A549 (cell line): Measurements from ENCODE around the gene PAPPA2. TPM values are rescaled to one million over a fixed set of nuclear protein-coding genes. Genes with fewer than 3 reads are reported as not detected.

ENCODE experiments used
- ATAC-seq, 2 experiments: fragments of 200-7000 bp in 1 of 2; fragments of >200 bp in 1 of 2; cut with Nextera tagmentation in 1 of 2; cut with Tn5 transposase in 1 of 2; 3 replicates each; pipeline versions ENCODE4 v1.8.0 to v1.9.1; 2018 to 2020; ENCODE audit warnings: mild to moderate bottlenecking in 1 of 2, moderate library complexity in 1 of 2
- CTCF ChIA-PET: fragments of 300-600 bp; sonication (Branson Sonifier 250); formaldehyde crosslinking; extraction: SDS; loops from one replicate; lab custom pipeline; 2021; ENCODE audit warnings: antibody characterized with exemption, inconsistent platforms; lab: Yijun Ruan, JAX
- POLR2A ChIA-PET: fragments of 350-600 bp; formaldehyde crosslinking; extraction: SDS; loops from one replicate; lab custom pipeline; 2021; ENCODE audit warnings: antibody characterized with exemption, inconsistent platforms; lab: Yijun Ruan, JAX
- DNase-seq, 2 experiments: peaks; one replicate each; pipeline versions ENCODE4 v3.0.0 to v3.0.0-alpha.2; 2011 to 2016; ENCODE audit warnings: low read depth in 1 of 2, low spot score in 1 of 2
- FAIRE-seq: peaks from 2 replicates; lab custom pipeline; 2011; peaks lifted over from hg19 to GRCh38; lab: Jason Lieb, UNC
- H3K27ac ChIP-seq, 2 experiments: fragments of >200 bp; sonication (Bioruptor Twin); formaldehyde crosslinking; 3 replicates each; pipeline ENCODE4 v1.5.1; 2016 to 2017
- H3K4me1 ChIP-seq: fragments of >200 bp; sonication (Bioruptor Twin); formaldehyde crosslinking; 3 replicates; pipeline ENCODE4 v1.6.1; 2016
- H3K4me2 ChIP-seq: fragments of >200 bp; sonication (Bioruptor Twin); formaldehyde crosslinking; 3 replicates; pipeline ENCODE4 v1.6.1; 2016
- H3K4me3 ChIP-seq: fragments of >200 bp; sonication (Bioruptor Twin); formaldehyde crosslinking; 3 replicates; pipeline ENCODE4 v1.5.1; 2016
- H3K9me3 ChIP-seq: fragments of >200 bp; sonication (Bioruptor Twin); formaldehyde crosslinking; 3 replicates; pipeline ENCODE4 v1.6.1; 2016
- ATOH8 ChIP-seq: fragments of 250-450 bp; sonication (Bioruptor Pico); IDR thresholded peaks from 2 replicates; pipeline ENCODE4 v1.5.0; 2020; ENCODE audit warnings: low read depth, mild to moderate bottlenecking, moderate library complexity
- BCL3 ChIP-seq: fragments of >200 bp; sonication (Bioruptor Twin); formaldehyde crosslinking; IDR thresholded peaks from 3 replicates; pipeline ENCODE4 v1.6.1; 2016
- E2F6 ChIP-seq: IDR thresholded peaks from 2 replicates; pipeline ENCODE4 v1.6.1; 2012; ENCODE audit warnings: low read depth, borderline replicate concordance
- FOSL2 ChIP-seq, 2 experiments: fragments of 450-650 bp in 1 of 2; fragments of >200 bp in 1 of 2; sonication (Bioruptor Twin) in 1 of 2; formaldehyde crosslinking; IDR thresholded peaks; 2 replicates each; pipeline versions ENCODE4 v1.5.0 to v1.6.1; 2016 to 2020; ENCODE audit warnings: mild to moderate bottlenecking in 1 of 2, moderate library complexity in 1 of 2
- FOXS1 ChIP-seq: fragments of 250-450 bp; sonication (Bioruptor Pico); IDR thresholded peaks from 2 replicates; pipeline ENCODE4 v1.5.0; 2020; ENCODE audit warnings: mild to moderate bottlenecking, moderate library complexity
- HOXA7 ChIP-seq: fragments of 250-450 bp; sonication (Bioruptor Pico); IDR thresholded peaks from 2 replicates; pipeline ENCODE4 v1.5.0; 2020; ENCODE audit warnings: mild to moderate bottlenecking, moderate library complexity
- HOXB13 ChIP-seq: fragments of 250-450 bp; sonication (Bioruptor Pico); IDR thresholded peaks from 2 replicates; pipeline ENCODE4 v1.5.0; 2020; ENCODE audit warnings: low read depth, mild to moderate bottlenecking, moderate library complexity
- HOXB5 ChIP-seq: fragments of 250-450 bp; sonication (Bioruptor Pico); IDR thresholded peaks from 2 replicates; pipeline ENCODE4 v1.5.0; 2020; ENCODE audit warnings: mild to moderate bottlenecking, moderate library complexity
- JUN ChIP-seq, 2 experiments: fragments of >200 bp; sonication (Bioruptor Twin); formaldehyde crosslinking; IDR thresholded peaks; 2 replicates in 1 of 2; 3 replicates in 1 of 2; pipeline ENCODE4 v1.6.1; 2016 to 2017
- JUNB ChIP-seq: fragments of >200 bp; sonication (Bioruptor Twin); formaldehyde crosslinking; IDR thresholded peaks from 2 replicates; pipeline ENCODE4 v1.6.1; 2016
- KDM5A ChIP-seq: fragments of 200-600 bp; sonication (generic); IDR thresholded peaks from 2 replicates; pipeline ENCODE4 v1.6.1; 2016; ENCODE audit warnings: antibody characterized with exemption, mild to moderate bottlenecking
- MAFK ChIP-seq: fragments of 450-650 bp; IDR thresholded peaks from 2 replicates; pipeline ENCODE4 v1.6.1; 2014; ENCODE audit not compliant: partially characterized antibody
- MAZ ChIP-seq: fragments of 150-350 bp; IDR thresholded peaks from 2 replicates; pipeline ENCODE4 v1.6.1; 2014; ENCODE audit warnings: antibody characterized with exemption, low read depth, low read length, borderline replicate concordance
- NR3C1 ChIP-seq: fragments of >200 bp; sonication (Bioruptor Twin); formaldehyde crosslinking; IDR thresholded peaks from 3 replicates; pipeline ENCODE4 v1.6.1; 2017
- PBX3 ChIP-seq: IDR thresholded peaks from 2 replicates; pipeline ENCODE4 v1.6.1; 2012
- RNF2 ChIP-seq: fragments of 200-600 bp; sonication (generic); IDR thresholded peaks from 2 replicates; pipeline ENCODE4 v1.6.1; 2016; ENCODE audit warnings: low read depth, mild to moderate bottlenecking, antibody characterized with exemption, moderate library complexity, borderline replicate concordance
- SMC3 ChIP-seq: fragments of >200 bp; sonication (Bioruptor Twin); formaldehyde crosslinking; IDR thresholded peaks from 3 replicates; pipeline ENCODE4 v1.6.1; 2018; ENCODE audit warnings: inconsistent platforms
- ZC3H11A ChIP-seq: fragments of 450-650 bp; IDR thresholded peaks from 2 replicates; pipeline ENCODE4 v1.6.1; 2014; ENCODE audit warnings: antibody characterized with exemption, mild to moderate bottlenecking
- WGBS: methylation state at CpG from one replicate; pipeline ENCODE4 v1.1.6; 2017; ENCODE audit errors: missing lambda C conversion rate; 5-methylcytosine and 5-hydroxymethylcytosine counted together
- polyA plus RNA-seq, 4 experiments: library from polyadenylated mRNA; depleted of rRNA in 3 of 4; stranded (reverse); fragments of >200 nt; fragmentation: RNase III in 1 of 4; extraction: RNeasy Plus Mini Kit Qiagen cat#74134 plus additional on column Dnase treatment in 1 of 4; gene quantifications; 2 replicates in 3 of 4; 3 replicates in 1 of 4; pipeline ENCODE4 v1.2.3, GENCODE V29; 2011 to 2017

Gene PAPPA2
- polyA plus RNA-seq, 2 of the 4 experiments (the other 2 are of a cell fraction): 0.03 to 0.72 TPM

- H3K4me1 ChIP-seq: no peaks in the 10 kb centered on the region
- H3K4me3 ChIP-seq: no peak overlapping the region
- DNase-seq: no peak
- H3K9me3 ChIP-seq: no peaks in the 10 kb centered on the region
- FAIRE-seq: no peak
- no peak overlapping the region for H3K27ac ChIP-seq
- ChIA-PET CTCF (no interaction called here), POLR2A (no interaction called here)
- TF ChIP-seq MAFK (no peak), KDM5A (no peak)
- WGBS: 17% methylated on average over 3 of the region's 3 CpGs
- no peak overlapping the region for H3K4me2 ChIP-seq
- no peak for ATAC-seq
Observed at GRCh38 chr1:176852124-176852523, 389.1 kb downstream of the PAPPA2 start.

- POLR2A ChIA-PET: no interaction called here
- Histone ChIP-seq H3K4me2 (no peak overlapping the region), H3K27ac (no peak overlapping the region), H3K4me3 (no peak overlapping the region), H3K4me1 (no peaks in the 10 kb centered on the region), H3K9me3 (no peaks in the 10 kb centered on the region)
- FAIRE-seq (no peak), ATAC-seq (no peak), DNase-seq (no peak)
- TF ChIP-seq JUNB (no peak), MAZ (no peak), ATOH8 (no peak), HOXB5 (CRISPR knock-in tag) (no peak), NR3C1 (no peak), FOXS1 (CRISPR knock-in tag) (no peak), ZC3H11A (no peak), JUN (IDR thresholded peaks at IDR 0.05) (no peak), PBX3 (no peak), FOSL2 (IDR thresholded peaks at IDR 0.05) (no peak), FOSL2 (CRISPR knock-in tag; IDR thresholded peaks at IDR 0.05) (no peak), BCL3 (no peak), HOXB13 (CRISPR knock-in tag) (no peak), KDM5A (no peak)
- 0% methylated on average over 3 of the region's 3 CpGs for WGBS
- CTCF ChIA-PET: interaction anchor here (1.1 kb wide), 1 partner anchor 27 kb away, joined by 3 read pairs; no protein-coding TSS in a partner anchor
Observed at GRCh38 chr1:176853503-176853902, 390.5 kb downstream of the PAPPA2 start.

GRCh38 chr1:176854121-176854520, 391.1 kb downstream of the PAPPA2 start:
- POLR2A ChIA-PET: no interaction called here
- no peak for DNase-seq
- CTCF ChIA-PET: interaction anchor here (0.6 to 1.1 kb wide), 2 partner anchors 26 to 434 kb away, joined by 3 read pairs; no protein-coding TSS in a partner anchor

More at GRCh38 chr1:176854121-176854520, 391.1 kb downstream of the PAPPA2 start:
- WGBS: 13% methylated on average over 4 of the region's 4 CpGs
- Histone ChIP-seq H3K4me3 (no peak overlapping the region), H3K27ac (no peak overlapping the region), H3K4me2 (no peak overlapping the region), H3K9me3 (no peaks in the 10 kb centered on the region), H3K4me1 (no peaks in the 10 kb centered on the region)
- ATAC-seq (no peak), FAIRE-seq (no peak)
- TF ChIP-seq RNF2 (no peak), SMC3 (no peak), E2F6 (no peak), HOXA7 (CRISPR knock-in tag) (no peak), BCL3 (no peak)
